Esophagus muscularis mucosa (tissue), 4 donors: ENCODE data around the gene GSG1L.

Source experiments
- EP300 ChIP-seq: sonication (generic); formaldehyde crosslinking; IDR thresholded peaks from one replicate; pipeline ENCODE4 v1.6.1; 2017; ENCODE audit warnings: antibody characterized with exemption
- POLR2A ChIP-seq: fragments of 450-650 bp; IDR thresholded peaks from one replicate; pipeline ENCODE4 v1.6.1; 2017; ENCODE audit warnings: antibody characterized with exemption, moderate library complexity, mild to moderate bottlenecking, low read depth
- POLR2AphosphoS5 ChIP-seq, 2 donors: sonication (generic); formaldehyde crosslinking; IDR thresholded peaks; one replicate each; pipeline ENCODE4 v1.6.1; 2017; ENCODE audit warnings: antibody characterized with exemption in 2 of 2
- TF ChIP-seq, protein P1 (sequence below), 3 experiments: fragments of 200-600 bp in 2 of 3; fragments of 450-650 bp in 1 of 3; sonication (generic) in 2 of 3; IDR thresholded peaks; one replicate each; pipeline ENCODE4 v1.5.1; 2017 to 2019; ENCODE audit warnings: antibody characterized with exemption in 3 of 3, mild to moderate bottlenecking in 2 of 3, moderate library complexity in 1 of 3

DNA sequence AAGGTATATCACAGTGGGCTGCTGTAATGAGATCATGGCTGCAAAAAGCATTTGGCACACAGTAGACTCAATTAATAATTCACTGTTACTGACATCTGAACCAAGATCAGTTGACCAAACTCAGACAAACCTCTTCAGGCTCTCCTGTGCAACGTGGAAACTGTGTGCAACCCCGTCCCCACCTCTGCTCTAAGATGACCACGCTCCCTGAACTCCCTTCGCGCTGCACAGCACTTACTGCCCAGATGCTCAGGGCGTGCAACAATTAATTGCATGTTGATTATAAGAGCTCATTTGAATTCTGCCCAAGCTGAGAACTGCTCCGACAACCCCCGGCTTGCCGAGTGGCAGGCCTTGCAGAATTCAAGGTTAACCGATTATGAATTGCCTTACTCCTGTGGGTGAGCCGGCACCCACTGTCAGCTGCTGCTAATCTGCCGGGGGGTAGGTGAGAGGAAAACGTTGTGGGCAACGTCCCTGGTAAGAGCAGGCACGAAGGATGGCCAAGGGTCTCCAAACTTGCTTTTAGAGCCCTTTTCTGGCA lies 1.3 kb upstream of the GSG1L start:
- TF ChIP-seq, protein P1, sequence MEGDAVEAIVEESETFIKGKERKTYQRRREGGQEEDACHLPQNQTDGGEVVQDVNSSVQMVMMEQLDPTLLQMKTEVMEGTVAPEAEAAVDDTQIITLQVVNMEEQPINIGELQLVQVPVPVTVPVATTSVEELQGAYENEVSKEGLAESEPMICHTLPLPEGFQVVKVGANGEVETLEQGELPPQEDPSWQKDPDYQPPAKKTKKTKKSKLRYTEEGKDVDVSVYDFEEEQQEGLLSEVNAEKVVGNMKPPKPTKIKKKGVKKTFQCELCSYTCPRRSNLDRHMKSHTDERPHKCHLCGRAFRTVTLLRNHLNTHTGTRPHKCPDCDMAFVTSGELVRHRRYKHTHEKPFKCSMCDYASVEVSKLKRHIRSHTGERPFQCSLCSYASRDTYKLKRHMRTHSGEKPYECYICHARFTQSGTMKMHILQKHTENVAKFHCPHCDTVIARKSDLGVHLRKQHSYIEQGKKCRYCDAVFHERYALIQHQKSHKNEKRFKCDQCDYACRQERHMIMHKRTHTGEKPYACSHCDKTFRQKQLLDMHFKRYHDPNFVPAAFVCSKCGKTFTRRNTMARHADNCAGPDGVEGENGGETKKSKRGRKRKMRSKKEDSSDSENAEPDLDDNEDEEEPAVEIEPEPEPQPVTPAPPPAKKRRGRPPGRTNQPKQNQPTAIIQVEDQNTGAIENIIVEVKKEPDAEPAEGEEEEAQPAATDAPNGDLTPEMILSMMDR (IDR thresholded peaks at IDR 0.05), result no peak
- TF ChIP-seq POLR2AphosphoS5 (IDR thresholded peaks at IDR 0.05) (no peak), EP300 (no peak), POLR2A (no peak)
